SK-N-SH (cell line): ENCODE measurements around the gene ATP11C.

ENCODE experiments used
- EP300 ChIP-seq, 2 experiments: IDR thresholded peaks; 2 replicates each; pipeline versions ENCODE4 v1.4.0 to v1.6.1; 2012; ENCODE audit warnings: borderline replicate concordance in 1 of 2, low read depth in 1 of 2, low read length in 1 of 2
- EZH2phosphoT487 ChIP-seq: fragments of 200-600 bp; sonication (generic); IDR thresholded peaks from 2 replicates; pipeline ENCODE4 v1.6.1; 2017; ENCODE audit warnings: low read depth, mixed run types, mild to moderate bottlenecking, antibody characterized with exemption, moderate library complexity, borderline replicate concordance
- FOXM1 ChIP-seq: IDR thresholded peaks from 2 replicates; pipeline ENCODE4 v1.4.0; 2012; ENCODE audit warnings: low read depth, mild to moderate bottlenecking
- POLR2AphosphoS5 ChIP-seq: IDR thresholded peaks from 2 replicates; pipeline ENCODE4 v1.6.1; 2012; ENCODE audit warnings: low read depth, low read length
- RFX5 ChIP-seq: IDR thresholded peaks from 2 replicates; pipeline ENCODE4 v1.6.1; 2012; ENCODE audit warnings: mild to moderate bottlenecking, improper control_type of control experiment, low read length
- SIN3A ChIP-seq: IDR thresholded peaks from 2 replicates; pipeline ENCODE4 v1.6.1; 2012; ENCODE audit warnings: low read depth, mild to moderate bottlenecking, low read length, moderate library complexity, borderline replicate concordance
- TAF1 ChIP-seq: IDR thresholded peaks from 2 replicates; pipeline ENCODE4 v1.6.1; 2012; ENCODE audit warnings: low read depth, mild to moderate bottlenecking, low read length, moderate library complexity, borderline replicate concordance
- TF ChIP-seq, protein P1 (sequence below): IDR thresholded peaks from 2 replicates; pipeline ENCODE4 v1.4.0; 2012; ENCODE audit warnings: low read depth, borderline replicate concordance
- TF ChIP-seq, protein P2 (sequence below): fragments of 150-350 bp; IDR thresholded peaks from 2 replicates; pipeline ENCODE4 v1.6.1; 2017; ENCODE audit warnings: antibody characterized with exemption, low read length, low read depth, borderline replicate concordance
- TF ChIP-seq, protein P3 (sequence below): IDR thresholded peaks from 2 replicates; pipeline ENCODE4 v1.4.0; 2012; ENCODE audit warnings: low read depth
- TF ChIP-seq, protein P4 (sequence below): fragments of 200-600 bp; sonication (generic); IDR thresholded peaks from 2 replicates; pipeline ENCODE4 v1.6.1; 2017; ENCODE audit warnings: antibody characterized with exemption, mild to moderate bottlenecking, moderate library complexity

DNA sequence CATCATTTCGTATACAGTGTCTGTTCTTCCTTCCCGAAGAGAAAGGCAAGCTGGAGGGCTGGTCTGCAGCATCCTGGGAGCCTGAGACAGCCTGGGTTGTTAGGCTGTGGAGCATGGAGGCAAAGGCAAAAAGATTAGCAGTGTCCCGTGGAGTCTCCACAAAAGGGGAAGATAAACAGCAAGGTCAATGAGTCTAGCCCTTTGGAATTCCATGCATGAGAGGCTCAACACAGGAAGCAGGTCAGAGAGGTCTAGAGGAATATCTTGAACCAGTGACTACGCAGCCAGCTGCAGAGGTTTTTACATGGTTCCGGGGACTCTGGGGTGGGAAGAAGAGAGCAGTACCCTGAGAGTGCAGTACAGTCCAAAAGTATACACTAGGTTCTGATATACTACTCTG lies 212.7 kb downstream of the ATP11C start:
- no peak for TF ChIP-seq RFX5
- no peak for TF ChIP-seq POLR2AphosphoS5
- TF ChIP-seq TAF1, result no peak
- TF ChIP-seq EZH2phosphoT487, result no peak
- TF ChIP-seq, protein P1, sequence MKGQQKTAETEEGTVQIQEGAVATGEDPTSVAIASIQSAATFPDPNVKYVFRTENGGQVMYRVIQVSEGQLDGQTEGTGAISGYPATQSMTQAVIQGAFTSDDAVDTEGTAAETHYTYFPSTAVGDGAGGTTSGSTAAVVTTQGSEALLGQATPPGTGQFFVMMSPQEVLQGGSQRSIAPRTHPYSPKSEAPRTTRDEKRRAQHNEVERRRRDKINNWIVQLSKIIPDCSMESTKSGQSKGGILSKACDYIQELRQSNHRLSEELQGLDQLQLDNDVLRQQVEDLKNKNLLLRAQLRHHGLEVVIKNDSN, result no peak
- TF ChIP-seq, protein P2, sequence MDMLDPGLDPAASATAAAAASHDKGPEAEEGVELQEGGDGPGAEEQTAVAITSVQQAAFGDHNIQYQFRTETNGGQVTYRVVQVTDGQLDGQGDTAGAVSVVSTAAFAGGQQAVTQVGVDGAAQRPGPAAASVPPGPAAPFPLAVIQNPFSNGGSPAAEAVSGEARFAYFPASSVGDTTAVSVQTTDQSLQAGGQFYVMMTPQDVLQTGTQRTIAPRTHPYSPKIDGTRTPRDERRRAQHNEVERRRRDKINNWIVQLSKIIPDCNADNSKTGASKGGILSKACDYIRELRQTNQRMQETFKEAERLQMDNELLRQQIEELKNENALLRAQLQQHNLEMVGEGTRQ, result no peak
- no peak for TF ChIP-seq FOXM1
- TF ChIP-seq, protein P3, sequence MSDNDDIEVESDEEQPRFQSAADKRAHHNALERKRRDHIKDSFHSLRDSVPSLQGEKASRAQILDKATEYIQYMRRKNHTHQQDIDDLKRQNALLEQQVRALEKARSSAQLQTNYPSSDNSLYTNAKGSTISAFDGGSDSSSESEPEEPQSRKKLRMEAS, result no peak
- TF ChIP-seq SIN3A, result no peak
- TF ChIP-seq, protein P4, sequence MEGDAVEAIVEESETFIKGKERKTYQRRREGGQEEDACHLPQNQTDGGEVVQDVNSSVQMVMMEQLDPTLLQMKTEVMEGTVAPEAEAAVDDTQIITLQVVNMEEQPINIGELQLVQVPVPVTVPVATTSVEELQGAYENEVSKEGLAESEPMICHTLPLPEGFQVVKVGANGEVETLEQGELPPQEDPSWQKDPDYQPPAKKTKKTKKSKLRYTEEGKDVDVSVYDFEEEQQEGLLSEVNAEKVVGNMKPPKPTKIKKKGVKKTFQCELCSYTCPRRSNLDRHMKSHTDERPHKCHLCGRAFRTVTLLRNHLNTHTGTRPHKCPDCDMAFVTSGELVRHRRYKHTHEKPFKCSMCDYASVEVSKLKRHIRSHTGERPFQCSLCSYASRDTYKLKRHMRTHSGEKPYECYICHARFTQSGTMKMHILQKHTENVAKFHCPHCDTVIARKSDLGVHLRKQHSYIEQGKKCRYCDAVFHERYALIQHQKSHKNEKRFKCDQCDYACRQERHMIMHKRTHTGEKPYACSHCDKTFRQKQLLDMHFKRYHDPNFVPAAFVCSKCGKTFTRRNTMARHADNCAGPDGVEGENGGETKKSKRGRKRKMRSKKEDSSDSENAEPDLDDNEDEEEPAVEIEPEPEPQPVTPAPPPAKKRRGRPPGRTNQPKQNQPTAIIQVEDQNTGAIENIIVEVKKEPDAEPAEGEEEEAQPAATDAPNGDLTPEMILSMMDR, result no peak
- no peak for TF ChIP-seq EP300 (IDR thresholded peaks at IDR 0.05; ENCODE audit: borderline replicate concordance in 1 of 2, low read depth in 1 of 2, low read length in 1 of 2)
